ENCODE measurements around the gene ANKRD34A. TPM values are rescaled to one million over a fixed set of nuclear protein-coding genes. Genes with fewer than 3 reads are reported as not detected.

ANKRD34A gene
- total RNA-seq, 1 experiment from 2014 or later: 1.1 TPM

DNA sequence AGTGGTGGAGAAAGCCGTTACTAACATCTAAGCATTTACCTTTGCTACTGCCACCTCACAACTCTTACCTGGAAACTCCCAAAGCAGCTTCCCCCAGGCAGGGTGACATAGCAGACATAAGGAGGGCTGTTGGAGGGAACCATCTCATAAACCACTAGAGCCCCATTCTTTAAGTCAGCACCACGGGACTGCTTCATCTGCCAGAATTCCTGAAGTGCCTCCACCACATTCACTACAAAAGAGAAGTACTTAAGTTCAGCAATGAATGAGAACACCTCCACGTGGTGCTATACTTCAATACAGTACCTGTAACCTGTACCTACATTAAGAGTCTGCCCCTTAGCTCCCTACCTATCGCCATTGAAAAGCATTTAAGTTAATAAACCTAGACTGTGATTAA lies 16.8 kb downstream of the ANKRD34A start:
- RAD21 ChIA-PET (ENCODE audit: low non-redundant PET in 1 of 2, low total read pairs in 2 of 2, uncharacterized antibody in 2 of 2, unreplicated experiment in 2 of 2): no interaction called here
- H3K4me3 ChIP-seq (replicated peaks in 1 of 2; ENCODE audit: low read depth in 1 of 2, low read length in 2 of 2): no peak overlapping the region
- no peaks in the 10 kb centered on the region for H3K9me3 ChIP-seq (ENCODE audit: control insufficient read depth in 1 of 2, insufficient read depth in 1 of 2, low read depth in 1 of 2, low read length in 2 of 2)
- ATAC-seq: no peak
- H3K27ac ChIP-seq (ENCODE audit: low read depth, low read length): no peak overlapping the region
- H3K36me3 ChIP-seq (ENCODE audit: control insufficient read depth in 1 of 2, insufficient read depth in 2 of 2, low read length in 2 of 2): no peaks in the 10 kb centered on the region
- H3K9me2 ChIP-seq (ENCODE audit: insufficient read depth): no peaks in the 10 kb centered on the region
- DNase-seq (ENCODE audit: low read depth, low spot score): no peak
- CTCF ChIA-PET: no interaction called here
- no peak overlapping the region for H3K4me2 ChIP-seq (ENCODE audit: low read length)
- intact Hi-C loops (cut with micrococcal nuclease): loop anchor here (10.0 kb wide), 1 partner anchor 57 kb away; no protein-coding TSS in a partner anchor
- H3K79me2 ChIP-seq (ENCODE audit: insufficient read depth, low read length): no peaks in the 10 kb centered on the region
- no peak overlapping the region for H3K9ac ChIP-seq (ENCODE audit: low read length)
- TF ChIP-seq EGR1 (IDR thresholded peaks at IDR 0.05; ENCODE audit: low read depth): no peak
- TF ChIP-seq, protein P1, sequence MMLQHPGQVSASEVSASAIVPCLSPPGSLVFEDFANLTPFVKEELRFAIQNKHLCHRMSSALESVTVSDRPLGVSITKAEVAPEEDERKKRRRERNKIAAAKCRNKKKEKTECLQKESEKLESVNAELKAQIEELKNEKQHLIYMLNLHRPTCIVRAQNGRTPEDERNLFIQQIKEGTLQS (IDR thresholded peaks at IDR 0.05): no peak
- no peak for TF ChIP-seq POLR2A (IDR thresholded peaks at IDR 0.05; ENCODE audit: borderline replicate concordance, extremely low read depth, insufficient read depth, insufficient read length)
- no peak for TF ChIP-seq FOSL1 (IDR thresholded peaks at IDR 0.05; ENCODE audit: low read depth)
- TF ChIP-seq JUND (IDR thresholded peaks at IDR 0.05): no peak
- no peak for TF ChIP-seq CBX3 (IDR thresholded peaks at IDR 0.05; ENCODE audit: low read depth)
- no peak for TF ChIP-seq SP1 (IDR thresholded peaks at IDR 0.05; ENCODE audit: low read depth)
- TF ChIP-seq, protein P2, sequence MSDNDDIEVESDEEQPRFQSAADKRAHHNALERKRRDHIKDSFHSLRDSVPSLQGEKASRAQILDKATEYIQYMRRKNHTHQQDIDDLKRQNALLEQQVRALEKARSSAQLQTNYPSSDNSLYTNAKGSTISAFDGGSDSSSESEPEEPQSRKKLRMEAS (IDR thresholded peaks at IDR 0.05): no peak
- no peak for TF ChIP-seq CEBPB (IDR thresholded peaks at IDR 0.05; ENCODE audit: low read depth)
- no peak for TF ChIP-seq ZNF274 (IDR thresholded peaks at IDR 0.05; ENCODE audit: low read depth, low read length)
- TF ChIP-seq EZH2phosphoT487 (IDR thresholded peaks at IDR 0.05; ENCODE audit: borderline replicate concordance): no peak
- TF ChIP-seq SIN3A (IDR thresholded peaks at IDR 0.05; ENCODE audit: low read depth): no peak
- no peak overlapping the region for H2AFZ ChIP-seq (ENCODE audit: low read depth, low read length, poor library complexity, severe bottlenecking)
- POLR2A ChIA-PET: interaction anchor here (1.1 kb wide), 1 partner anchor 11 kb away, joined by 3 read pairs; the partner anchor contains the start of gene LIX1L
- no peaks in the 10 kb centered on the region for H3K27me3 ChIP-seq (ENCODE audit: insufficient read depth, low read length)
- no TSS peak for BruUV-seq (replicated peaks)
- peaks cover 0 to 3% of the 10 kb centered on the region in 2 experiments; a peak in 1 of 4 replicates for H3K4me1 ChIP-seq (ENCODE audit: control insufficient read depth in 1 of 2, insufficient read depth in 2 of 2, low read length in 2 of 2)
- H4K20me1 ChIP-seq (ENCODE audit: insufficient read depth): no peaks in the 10 kb centered on the region

DNA sequence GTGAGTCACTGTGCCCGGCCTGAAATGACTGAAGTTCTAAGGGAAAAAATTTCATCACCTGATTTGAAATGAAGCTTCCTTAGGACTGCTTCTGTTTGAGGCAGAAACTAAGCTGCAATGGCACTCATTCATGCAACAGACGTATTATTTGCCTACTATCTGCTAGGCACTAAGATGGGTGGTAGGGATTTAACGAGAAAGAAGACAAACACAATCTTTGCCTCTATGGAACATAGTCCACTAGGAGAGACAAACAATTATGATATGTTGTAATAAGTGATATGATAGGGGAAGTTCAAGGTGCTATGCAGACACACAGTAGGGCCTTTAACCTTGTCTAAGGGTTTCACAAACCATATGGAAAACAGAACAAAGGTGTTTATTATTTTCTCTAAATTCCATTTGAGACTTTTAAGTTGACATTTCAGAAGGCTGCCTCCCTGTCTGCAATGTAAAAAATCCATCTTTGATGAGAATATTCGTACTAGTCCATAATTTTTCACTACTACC lies 17.8 kb downstream of the ANKRD34A start:
- RAD21 ChIA-PET (ENCODE audit: low non-redundant PET in 1 of 2, low total read pairs in 2 of 2, uncharacterized antibody in 2 of 2, unreplicated experiment in 2 of 2): no interaction called here
- no TSS peak for BruUV-seq (replicated peaks)
- TF ChIP-seq CBX3 (IDR thresholded peaks at IDR 0.05; ENCODE audit: low read depth) (no peak), YY1 (IDR thresholded peaks at IDR 0.05; ENCODE audit: extremely low read depth, insufficient replicate concordance, low read depth, low read length) (no peak)
- TF ChIP-seq, protein P1 (IDR thresholded peaks at IDR 0.05): no peak
- CTCF ChIA-PET: no interaction called here
- peaks cover 0 to 3% of the 10 kb centered on the region in 2 experiments; a peak in 1 of 4 replicates for H3K4me1 ChIP-seq (ENCODE audit: control insufficient read depth in 1 of 2, insufficient read depth in 2 of 2, low read length in 2 of 2)
- no peaks in the 10 kb centered on the region for H3K79me2 ChIP-seq (ENCODE audit: insufficient read depth, low read length)
- H3K9ac ChIP-seq (ENCODE audit: low read length): no peak overlapping the region
- ATAC-seq (no peak), DNase-seq (ENCODE audit: low read depth, low spot score) (no peak)
- POLR2A ChIA-PET: no interaction called here
- no peaks in the 10 kb centered on the region for H3K9me3 ChIP-seq (ENCODE audit: control insufficient read depth in 1 of 2, insufficient read depth in 1 of 2, low read depth in 1 of 2, low read length in 2 of 2)
- H2AFZ ChIP-seq (ENCODE audit: low read depth, low read length, poor library complexity, severe bottlenecking): no peak overlapping the region
- H3K27ac ChIP-seq (ENCODE audit: low read depth, low read length): no peak overlapping the region
- no peaks in the 10 kb centered on the region for H3K36me3 ChIP-seq (ENCODE audit: control insufficient read depth in 1 of 2, insufficient read depth in 2 of 2, low read length in 2 of 2)
- intact Hi-C loops (cut with micrococcal nuclease): loop anchor here (10.0 kb wide), 1 partner anchor 58 kb away; no protein-coding TSS in a partner anchor
- no peaks in the 10 kb centered on the region for H4K20me1 ChIP-seq (ENCODE audit: insufficient read depth)
- H3K4me3 ChIP-seq (replicated peaks in 1 of 2; ENCODE audit: low read depth in 1 of 2, low read length in 2 of 2): no peak overlapping the region
- no peak overlapping the region for H3K4me2 ChIP-seq (ENCODE audit: low read length)
- no peaks in the 10 kb centered on the region for H3K9me2 ChIP-seq (ENCODE audit: insufficient read depth)
- H3K27me3 ChIP-seq (ENCODE audit: insufficient read depth, low read length): no peaks in the 10 kb centered on the region

Measured in HCT116 (cell line).